Measurements from ENCODE around the gene TMEM106B.

The TMEM106B gene

GRCh38 chr7:12228024-12228423 lies 16.9 kb downstream of the TMEM106B start:
- no peak for DNase-seq (ENCODE audit: low read depth)

- DNase-seq (ENCODE audit: low read depth), result no peak
These were observed 18.0 kb downstream of the TMEM106B start for GRCh38 chr7:12229046-12229445.

- DNase-seq (ENCODE audit: low read depth), result no peak
These were observed 20.0 kb downstream of the TMEM106B start for GRCh38 chr7:12231097-12231496.

GRCh38 chr7:12233175-12233574 lies 22.1 kb downstream of the TMEM106B start:
- DNase-seq (ENCODE audit: low read depth), result no peak

GRCh38 chr7:12234334-12234865 lies 23.3 kb downstream of the TMEM106B start:
- no peak for DNase-seq (ENCODE audit: low read depth)

GRCh38 chr7:12235970-12236369 lies 24.9 kb downstream of the TMEM106B start:
- no peak for DNase-seq (ENCODE audit: low read depth)

GRCh38 chr7:12237007-12237406 lies 25.9 kb downstream of the TMEM106B start:
- no peak for DNase-seq (ENCODE audit: low read depth)

- no peak for DNase-seq (ENCODE audit: low read depth)
These were observed 28.7 kb downstream of the TMEM106B start for GRCh38 chr7:12239806-12240205.

- DNase-seq (ENCODE audit: low read depth), result no peak
These were observed 33.0 kb downstream of the TMEM106B start for GRCh38 chr7:12244129-12244528.

GRCh38 chr7:12244694-12245093 lies 33.6 kb downstream of the TMEM106B start:
- no peak for DNase-seq (ENCODE audit: low read depth)

- no peak for DNase-seq (ENCODE audit: low read depth)
These were observed 38.6 kb downstream of the TMEM106B start for GRCh38 chr7:12249706-12250105.

GRCh38 chr7:12250232-12250631 lies 39.1 kb downstream of the TMEM106B start:
- DNase-seq (ENCODE audit: low read depth), result no peak

GRCh38 chr7:12256090-12256489 lies 45.0 kb downstream of the TMEM106B start:
- DNase-seq (ENCODE audit: low read depth), result no peak

GRCh38 chr7:12257582-12257981 lies 46.5 kb downstream of the TMEM106B start:
- DNase-seq (ENCODE audit: low read depth), result no peak

GRCh38 chr7:12258074-12258473 lies 47.0 kb downstream of the TMEM106B start:
- no peak for DNase-seq (ENCODE audit: low read depth)

GRCh38 chr7:12267542-12267941 lies 56.4 kb downstream of the TMEM106B start:
- DNase-seq (ENCODE audit: low read depth), result no peak

GRCh38 chr7:12269100-12269895 lies 58.2 kb downstream of the TMEM106B start:
- DNase-seq (ENCODE audit: low read depth), result no peak

GRCh38 chr7:12281038-12281437 lies 69.9 kb downstream of the TMEM106B start:
- no peak for DNase-seq (ENCODE audit: low read depth)

GRCh38 chr7:12287901-12288300 lies 76.8 kb downstream of the TMEM106B start:
- no peak for DNase-seq (ENCODE audit: low read depth)

- no peak for DNase-seq (ENCODE audit: low read depth)
These were observed 78.9 kb downstream of the TMEM106B start for GRCh38 chr7:12289996-12290395.

GRCh38 chr7:12290761-12291160 lies 79.7 kb downstream of the TMEM106B start:
- DNase-seq (ENCODE audit: low read depth), result no peak

- no peak for DNase-seq (ENCODE audit: low read depth)
These were observed 80.8 kb downstream of the TMEM106B start for GRCh38 chr7:12291870-12292269.

Data from T follicular helper cell (primary cell).